Psoas muscle (tissue), 8 donors: ENCODE data around the gene SYNC. TPM values are rescaled to one million over a fixed set of nuclear protein-coding genes. Genes with fewer than 3 reads are reported as not detected.

Experiments
- ATAC-seq, 4 donors: fragments of 200-7000 bp; cut with Tn5 transposase; one replicate each; pipeline ENCODE4 v1.9.1; 2020; ENCODE audit warnings: moderate library complexity in 3 of 4, mild to moderate bottlenecking in 2 of 4
- DNase-seq, 2 donors: peaks; one replicate each; pipeline ENCODE4 v3.0.0-alpha.2; 2020
- H3K27ac ChIP-seq: fragments of 200-600 bp; one replicate; pipeline ENCODE4 v1.8.0; 2022
- H3K27me3 ChIP-seq, 3 donors: fragments of 200-600 bp in 1 of 3; one replicate each; pipeline versions ENCODE4 v1.6.1 to v1.8.0; 2013 to 2022; ENCODE audit warnings: low read length in 2 of 3, mild to moderate bottlenecking in 2 of 3, moderate library complexity in 1 of 3; ENCODE audit not compliant: insufficient read depth in 3 of 3
- H3K36me3 ChIP-seq, 2 donors: fragments of 200-600 bp in 1 of 2; one replicate each; pipeline versions ENCODE4 v1.6.1 to v1.8.0; 2013 to 2022; ENCODE audit warnings: low read depth in 1 of 2, mild to moderate bottlenecking in 1 of 2, moderate library complexity in 1 of 2; ENCODE audit not compliant: insufficient read depth in 1 of 2
- H3K4me1 ChIP-seq: fragments of 200-600 bp; one replicate; pipeline ENCODE4 v1.8.0; 2022
- H3K4me3 ChIP-seq: fragments of 200-600 bp; one replicate; pipeline ENCODE4 v1.8.0; 2022; ENCODE audit warnings: mild to moderate bottlenecking
- H3K9me3 ChIP-seq: fragments of 200-600 bp; one replicate; pipeline ENCODE4 v1.8.0; 2022
- WGBS, 3 donors: extraction: QIAGEN DNeasy Blood & Tissue Kit; methylation state at CpG; one replicate each; pipeline versions ENCODE4 v1.1.6 to v1.1.7; 2013; 5-methylcytosine and 5-hydroxymethylcytosine counted together
- intact Hi-C, 2 donors: fragments of 100-400 bp; cut with DNase I; formaldehyde crosslinking; loops; one replicate each; pipeline versions ENCODE4 v1.11.0 to v1.14.2; 2022
- polyA plus RNA-seq, 3 donors: library from polyadenylated mRNA; stranded (reverse); fragments of 200-250 nt; gene quantifications; one replicate each; pipeline ENCODE4 v1.2.3, GENCODE V29; 2013
- total RNA-seq, 4 donors: library from RNA; stranded (reverse); fragmentation: NEBNext Ultra II Directional in 2 of 4; extraction: Animal tissue kit (Norgen Biotek cat#: 25700) in 2 of 4; gene quantifications; one replicate each; pipeline versions ENCODE4 v1.2.1 to v1.2.4, GENCODE V29; 2021 to 2023
- TF ChIP-seq, protein P1 (sequence below): fragments of 200-600 bp; IDR thresholded peaks from one replicate; pipeline ENCODE4 v1.8.0; 2022; ENCODE audit warnings: antibody characterized with exemption
- donor health status: healthy with polysubstance abuse.
- donor health status: DM: no; HTN: no; CAD: no; lungs with moderate emphysema.
- donor health status: Bipolar disorder and iron deficiency.
- donor health status: healthy.
- donor health status: DM: yes; HTN: yes; CAD: no.
- donor health status: DM: no; HTN: no; CAD: no.
- donor health status: DM: no; HTN: no; CAD: no.
- donor health status: DM: yes; HTN: yes; CAD: no.

The SYNC gene
- total and polyA plus RNA-seq, 7 donors: 40.4 to 82.5 (median 52.6) TPM

DNA sequence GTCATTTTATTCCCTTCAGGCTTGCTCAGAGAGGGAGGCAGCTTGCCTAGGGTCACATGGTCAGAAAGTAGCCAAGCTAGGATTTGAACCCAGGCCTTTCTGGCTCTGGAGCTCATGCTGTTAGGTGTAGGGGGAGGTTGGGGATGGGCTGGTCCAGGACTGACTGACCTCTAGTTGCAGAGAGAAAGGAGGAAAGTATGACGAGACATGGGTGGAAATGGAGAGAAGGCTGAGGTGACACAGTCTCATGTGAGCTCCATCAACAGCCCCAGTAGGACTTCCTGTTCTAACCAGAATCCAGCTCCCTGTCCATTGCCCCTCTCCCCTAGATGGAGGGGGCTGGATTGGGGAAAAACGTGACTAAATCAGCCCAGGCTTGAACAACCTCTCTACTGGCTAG, 15.5 kb upstream of the SYNC start:
- Histone ChIP-seq H3K27ac (no peak overlapping the region), H3K9me3 (no peaks in the 10 kb centered on the region), H3K36me3 (no peaks in the 10 kb centered on the region), H3K4me3 (no peak overlapping the region), H3K27me3 (no peaks in the 10 kb centered on the region), H3K4me1 (no peaks in the 10 kb centered on the region)
- ATAC-seq: no peak
- TF ChIP-seq, protein P1, sequence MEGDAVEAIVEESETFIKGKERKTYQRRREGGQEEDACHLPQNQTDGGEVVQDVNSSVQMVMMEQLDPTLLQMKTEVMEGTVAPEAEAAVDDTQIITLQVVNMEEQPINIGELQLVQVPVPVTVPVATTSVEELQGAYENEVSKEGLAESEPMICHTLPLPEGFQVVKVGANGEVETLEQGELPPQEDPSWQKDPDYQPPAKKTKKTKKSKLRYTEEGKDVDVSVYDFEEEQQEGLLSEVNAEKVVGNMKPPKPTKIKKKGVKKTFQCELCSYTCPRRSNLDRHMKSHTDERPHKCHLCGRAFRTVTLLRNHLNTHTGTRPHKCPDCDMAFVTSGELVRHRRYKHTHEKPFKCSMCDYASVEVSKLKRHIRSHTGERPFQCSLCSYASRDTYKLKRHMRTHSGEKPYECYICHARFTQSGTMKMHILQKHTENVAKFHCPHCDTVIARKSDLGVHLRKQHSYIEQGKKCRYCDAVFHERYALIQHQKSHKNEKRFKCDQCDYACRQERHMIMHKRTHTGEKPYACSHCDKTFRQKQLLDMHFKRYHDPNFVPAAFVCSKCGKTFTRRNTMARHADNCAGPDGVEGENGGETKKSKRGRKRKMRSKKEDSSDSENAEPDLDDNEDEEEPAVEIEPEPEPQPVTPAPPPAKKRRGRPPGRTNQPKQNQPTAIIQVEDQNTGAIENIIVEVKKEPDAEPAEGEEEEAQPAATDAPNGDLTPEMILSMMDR: no peak
- no peak for DNase-seq
- intact Hi-C loops: loop anchor here in 1 of 2 donors (5.0 kb wide), 1 partner anchor 34 kb away; no protein-coding TSS in a partner anchor
- 74 to 86% (median 79%) methylated on average over 2 of the region's 2 CpGs for WGBS, 3 donors

DNA sequence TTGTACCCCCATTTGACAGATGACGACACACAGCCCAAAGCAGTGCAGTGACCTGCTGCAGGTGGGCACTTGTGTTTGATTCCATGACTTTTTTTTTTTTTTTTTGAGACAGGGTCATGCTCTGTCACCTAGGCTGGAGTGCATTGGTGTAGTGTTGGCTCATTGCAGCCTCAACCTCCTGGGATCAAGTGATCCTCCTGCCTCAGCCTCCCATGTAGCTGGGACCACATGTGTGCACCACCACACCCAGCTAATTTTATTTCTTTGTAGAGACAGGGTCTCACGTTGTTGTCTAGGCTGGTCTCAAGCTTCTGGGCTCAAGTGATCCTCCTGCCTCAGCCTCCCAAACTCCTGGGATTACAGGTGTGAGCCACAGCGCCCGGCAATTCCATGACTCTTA, 14.9 kb upstream of the SYNC start:
- Histone ChIP-seq H3K27ac (no peak overlapping the region), H3K27me3 (no peaks in the 10 kb centered on the region), H3K4me3 (no peak overlapping the region), H3K9me3 (no peaks in the 10 kb centered on the region), H3K4me1 (no peaks in the 10 kb centered on the region), H3K36me3 (no peaks in the 10 kb centered on the region)
- TF ChIP-seq, protein P1: no peak
- intact Hi-C loops: loop anchor here in 1 of 2 donors (5.0 kb wide), 1 partner anchor 35 kb away; no protein-coding TSS in a partner anchor
- DNase-seq (no peak), ATAC-seq (no peak)
- WGBS, 3 donors: 93 to 97% (median 94%) methylated on average over 4 of the region's 4 CpGs

DNA sequence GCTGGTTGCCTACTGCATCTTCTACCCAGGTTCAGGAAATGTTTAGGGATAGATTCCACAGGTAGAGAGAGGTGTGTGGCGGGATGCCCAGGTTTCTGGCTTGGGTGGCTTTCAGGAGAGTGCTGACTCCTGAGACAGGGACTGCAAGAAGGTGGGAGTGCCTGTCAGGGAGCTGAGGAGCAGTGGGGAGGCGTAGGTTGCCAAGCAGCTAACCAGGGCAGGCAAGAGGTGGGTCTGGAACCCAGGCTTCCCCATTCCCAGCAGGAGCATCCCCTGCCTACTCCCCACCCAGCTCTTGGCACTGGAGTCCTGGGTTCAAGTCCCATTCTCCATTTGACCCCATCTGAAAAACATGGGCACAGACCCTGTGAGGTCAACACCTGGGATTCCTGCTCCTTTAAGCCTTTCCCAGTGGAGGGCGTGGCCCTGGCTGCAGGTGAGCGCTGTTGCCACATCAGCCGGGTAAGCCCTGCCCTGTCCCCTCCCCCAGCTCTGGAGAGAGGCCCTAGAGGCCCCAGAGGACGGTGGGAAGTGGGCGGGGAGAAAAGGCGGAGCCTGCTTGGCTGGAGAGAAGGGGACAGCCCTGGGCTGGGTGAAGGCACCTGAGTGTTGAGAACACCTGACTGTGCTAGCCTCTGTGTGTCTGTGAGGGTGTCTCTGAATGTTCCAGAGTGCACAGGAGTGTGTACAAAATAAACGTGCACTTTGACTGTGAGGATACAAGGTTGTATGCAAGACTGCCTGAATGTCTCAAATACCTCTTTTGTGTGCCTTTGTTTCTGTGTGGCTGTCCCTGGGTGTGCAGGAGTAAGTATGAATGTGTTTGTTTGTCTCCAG, 14.0 kb upstream of the SYNC start:
- DNase-seq: peak; percentile 42 to 68
- H3K36me3 ChIP-seq: no peaks in the 10 kb centered on the region
- H3K27me3 ChIP-seq: no peaks in the 10 kb centered on the region
- WGBS, 3 donors: 29 to 32% (median 32%) methylated on average over 9 of the region's 9 CpGs
- ATAC-seq: peak; percentile 48 to 71 (median 56)
- intact Hi-C loops: loop anchor here in 1 of 2 donors (5.0 kb wide), 1 partner anchor 36 kb away; no protein-coding TSS in a partner anchor
- H3K27ac ChIP-seq: no peak overlapping the region
- no peaks in the 10 kb centered on the region for H3K9me3 ChIP-seq
- no peaks in the 10 kb centered on the region for H3K4me1 ChIP-seq
- no peak overlapping the region for H3K4me3 ChIP-seq
- TF ChIP-seq, protein P1: no peak

DNA sequence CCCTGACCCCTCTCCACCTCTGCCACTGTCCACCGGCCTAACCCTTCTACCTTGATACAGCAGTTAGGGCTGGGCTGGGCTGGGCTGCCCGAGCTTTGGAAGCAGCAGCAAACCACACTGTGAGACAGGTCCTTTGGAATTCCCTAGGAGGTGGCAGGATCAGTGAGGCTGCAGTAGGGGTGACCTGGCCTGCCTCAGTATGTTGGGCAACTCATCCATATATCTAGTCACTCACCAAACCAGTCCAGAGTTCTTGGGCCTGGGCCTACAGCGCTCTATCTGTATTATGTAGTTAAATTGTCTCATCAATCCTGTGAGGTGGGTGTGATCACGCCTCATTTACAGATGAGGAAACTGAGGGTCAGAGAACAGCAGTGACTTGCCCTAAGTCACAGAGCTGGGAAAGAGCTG, 13.3 kb upstream of the SYNC start:
- Histone ChIP-seq H3K36me3 (no peaks in the 10 kb centered on the region), H3K27ac (no peak overlapping the region), H3K4me1 (no peaks in the 10 kb centered on the region), H3K27me3 (no peaks in the 10 kb centered on the region), H3K4me3 (no peak overlapping the region), H3K9me3 (no peaks in the 10 kb centered on the region)
- 94 to 96% (median 94%) methylated on average over 4 of the region's 4 CpGs for WGBS, 3 donors
- ATAC-seq: no peak
- DNase-seq: no peak
- TF ChIP-seq, protein P1: no peak
- intact Hi-C loops: loop anchor here in 1 of 2 donors (5.0 kb wide), 1 partner anchor 36 kb away; no protein-coding TSS in a partner anchor
